ENCODE measurements around the gene OR51E1.

Gene OR51E1

DNA sequence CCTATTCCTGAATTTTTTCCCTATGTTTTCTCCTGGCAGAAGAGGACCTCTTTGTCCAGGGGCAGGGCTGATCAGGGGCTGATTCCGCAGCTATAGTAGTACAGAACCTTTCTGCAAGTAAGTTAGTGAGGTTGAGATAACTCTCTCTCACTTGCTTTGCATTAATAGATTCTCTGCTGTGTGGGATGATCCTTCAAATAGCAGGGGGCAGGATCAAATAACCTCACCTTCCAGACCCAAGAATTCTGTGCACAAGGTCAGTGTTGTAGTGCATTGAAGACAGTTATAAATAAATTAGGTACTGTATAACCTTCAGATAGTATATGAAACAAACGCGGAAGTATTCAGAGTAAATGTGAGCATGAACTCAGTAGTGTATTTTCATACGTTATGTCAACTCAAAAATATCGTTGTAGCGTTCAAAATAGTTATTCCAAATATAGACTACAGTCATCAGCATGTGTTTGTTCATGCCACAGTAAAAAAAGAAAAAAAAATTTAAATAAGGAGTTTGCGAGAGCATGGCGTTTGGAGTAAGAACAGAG is 61.1 kb downstream of the OR51E1 start:
- no peak overlapping the region for H3K4me3 ChIP-seq (replicated peaks; ENCODE audit: low read depth, low read length)
- TF ChIP-seq, protein P1, sequence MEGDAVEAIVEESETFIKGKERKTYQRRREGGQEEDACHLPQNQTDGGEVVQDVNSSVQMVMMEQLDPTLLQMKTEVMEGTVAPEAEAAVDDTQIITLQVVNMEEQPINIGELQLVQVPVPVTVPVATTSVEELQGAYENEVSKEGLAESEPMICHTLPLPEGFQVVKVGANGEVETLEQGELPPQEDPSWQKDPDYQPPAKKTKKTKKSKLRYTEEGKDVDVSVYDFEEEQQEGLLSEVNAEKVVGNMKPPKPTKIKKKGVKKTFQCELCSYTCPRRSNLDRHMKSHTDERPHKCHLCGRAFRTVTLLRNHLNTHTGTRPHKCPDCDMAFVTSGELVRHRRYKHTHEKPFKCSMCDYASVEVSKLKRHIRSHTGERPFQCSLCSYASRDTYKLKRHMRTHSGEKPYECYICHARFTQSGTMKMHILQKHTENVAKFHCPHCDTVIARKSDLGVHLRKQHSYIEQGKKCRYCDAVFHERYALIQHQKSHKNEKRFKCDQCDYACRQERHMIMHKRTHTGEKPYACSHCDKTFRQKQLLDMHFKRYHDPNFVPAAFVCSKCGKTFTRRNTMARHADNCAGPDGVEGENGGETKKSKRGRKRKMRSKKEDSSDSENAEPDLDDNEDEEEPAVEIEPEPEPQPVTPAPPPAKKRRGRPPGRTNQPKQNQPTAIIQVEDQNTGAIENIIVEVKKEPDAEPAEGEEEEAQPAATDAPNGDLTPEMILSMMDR (IDR thresholded peaks at IDR 0.05; ENCODE audit: low read depth, low read length, missing control alignments), result no peak
- DNase-seq (ENCODE audit: extremely low read depth, low read depth), result no peak

Data from HFF-Myc (cell line).